ACC112 (cell line): ENCODE data around the gene CLDN11.

Experiments
- H2AFZ ChIP-seq: fragments of 200-600 bp; sonication (generic); one replicate; pipeline ENCODE4 v1.6.0; 2017; ENCODE audit warnings: antibody characterized with exemption, low read length; ENCODE audit not compliant: unreplicated experiment
- H3K27ac ChIP-seq: fragments of 200-600 bp; sonication (generic); 2 replicates; pipeline ENCODE4 v1.5.1; 2014; ENCODE audit warnings: low read depth, mild to moderate bottlenecking, antibody characterized with exemption, low read length, moderate library complexity
- H3K27me3 ChIP-seq: fragments of 200-600 bp; sonication (generic); 2 replicates; pipeline ENCODE4 v1.6.1; 2014; ENCODE audit warnings: mild to moderate bottlenecking, antibody characterized with exemption, low read length, moderate library complexity, mixed read lengths; ENCODE audit not compliant: insufficient read depth
- H3K36me3 ChIP-seq: fragments of 200-600 bp; sonication (generic); 2 replicates; pipeline ENCODE4 v1.6.1; 2016; ENCODE audit warnings: mild to moderate bottlenecking, antibody characterized with exemption, low read length, moderate library complexity, mixed read lengths; ENCODE audit not compliant: insufficient read depth
- H3K4me1 ChIP-seq: fragments of 200-600 bp; sonication (generic); one replicate; pipeline ENCODE4 v1.6.1; 2016; ENCODE audit warnings: low read length, mixed read lengths; ENCODE audit not compliant: insufficient read depth, unreplicated experiment, control insufficient read depth
- H3K4me3 ChIP-seq: fragments of 200-600 bp; sonication (generic); 2 replicates; pipeline ENCODE4 v1.5.1; 2014; ENCODE audit warnings: mild to moderate bottlenecking, low read depth, low read length
- H3K79me2 ChIP-seq: fragments of 200-600 bp; sonication (generic); one replicate; pipeline ENCODE4 v1.6.0; 2016; ENCODE audit warnings: low read length; ENCODE audit not compliant: control insufficient read depth, unreplicated experiment, insufficient read depth

CLDN11 gene

DNA sequence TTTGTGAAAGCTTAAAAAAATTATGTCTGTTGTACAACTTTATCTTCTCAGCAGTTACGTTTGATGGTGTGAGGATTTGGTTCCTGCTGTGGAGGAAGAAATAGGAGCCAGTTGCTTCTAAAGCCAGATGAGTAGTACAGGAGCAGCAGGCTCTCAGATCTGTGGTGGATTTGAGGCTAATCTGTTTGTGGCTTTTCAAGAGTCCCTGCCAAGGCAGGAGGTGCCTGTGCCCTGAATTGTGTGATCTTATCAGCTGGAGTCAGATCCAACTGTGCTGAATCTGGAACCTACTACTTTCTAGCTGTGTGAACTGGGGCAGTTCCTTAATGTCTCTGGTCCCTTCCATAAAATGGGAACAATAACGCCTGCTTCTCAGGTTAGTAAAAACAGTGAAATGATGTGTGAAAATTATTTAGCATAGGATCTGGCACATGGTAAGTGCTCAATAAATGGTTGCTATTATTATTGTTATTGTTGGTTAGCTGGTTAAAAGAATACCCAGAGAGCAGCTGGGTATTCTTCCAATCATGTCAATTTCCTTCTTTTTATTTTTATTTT is 7.7 kb downstream of the CLDN11 start:
- Histone ChIP-seq H3K4me3 (no peak overlapping the region), H3K27ac (no peak overlapping the region), H3K27me3 (no peaks in the 10 kb centered on the region), H2AFZ (no peak overlapping the region), H3K79me2 (peaks cover 75% of the 10 kb centered on the region), H3K4me1 (peaks cover 19% of the 10 kb centered on the region), H3K36me3 (peaks cover 54% of the 10 kb centered on the region)

DNA sequence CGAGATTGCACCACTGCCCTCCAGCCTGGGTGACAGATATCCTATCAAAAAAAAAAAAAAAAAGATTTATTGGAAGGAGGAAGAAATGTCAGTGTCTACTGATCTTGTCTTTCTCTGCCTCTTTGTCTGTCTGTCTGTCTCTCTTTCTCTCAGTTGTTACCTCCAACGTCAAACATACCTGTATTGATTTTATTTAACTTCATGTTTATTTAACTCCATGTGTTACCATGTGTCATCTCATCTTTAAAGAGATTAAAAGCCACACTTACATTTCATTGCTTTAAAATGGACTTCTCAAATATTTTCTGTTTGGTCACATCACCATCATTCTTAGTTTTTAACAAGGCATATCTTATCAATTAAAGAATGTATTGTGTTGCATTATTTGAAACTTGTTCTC is 9.4 kb downstream of the CLDN11 start:
- H3K4me3 ChIP-seq, result no peak overlapping the region
- no peaks in the 10 kb centered on the region for H3K27me3 ChIP-seq
- H2AFZ ChIP-seq, result no peak overlapping the region
- peaks cover 17% of the 10 kb centered on the region for H3K4me1 ChIP-seq
- H3K27ac ChIP-seq, result no peak overlapping the region
- H3K36me3 ChIP-seq, result peaks cover 62% of the 10 kb centered on the region
- H3K79me2 ChIP-seq, result peaks cover 62% of the 10 kb centered on the region

DNA sequence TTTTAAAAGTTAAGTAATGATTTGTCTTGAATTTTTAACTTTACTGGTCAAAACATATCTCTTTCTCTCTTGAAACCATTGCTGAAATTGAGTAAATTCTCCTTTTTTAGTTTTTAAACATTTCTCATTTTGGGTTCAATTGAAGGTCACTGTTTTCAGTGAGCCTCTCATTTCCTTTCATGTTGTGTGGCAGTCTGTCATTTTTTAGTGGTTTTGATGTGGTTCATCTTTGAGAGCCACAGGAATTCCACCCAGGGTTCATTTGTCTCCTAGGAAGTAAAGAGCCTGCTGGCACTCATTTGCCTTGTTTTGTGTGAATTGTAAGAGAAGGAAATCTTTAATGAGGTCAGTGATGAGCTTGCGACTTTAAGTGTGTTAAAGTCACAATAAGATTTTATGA is 10.4 kb downstream of the CLDN11 start:
- H3K27ac ChIP-seq, result 0 out of 2 replicates have a peak overlapping the region, but pooled peaks have one; percentile 29
- peaks cover 56% of the 10 kb centered on the region for H3K79me2 ChIP-seq
- peaks cover 13% of the 10 kb centered on the region for H3K4me1 ChIP-seq
- peaks cover 65% of the 10 kb centered on the region for H3K36me3 ChIP-seq
- no peak overlapping the region for H2AFZ ChIP-seq
- H3K27me3 ChIP-seq, result no peaks in the 10 kb centered on the region
- H3K4me3 ChIP-seq, result no peak overlapping the region

DNA sequence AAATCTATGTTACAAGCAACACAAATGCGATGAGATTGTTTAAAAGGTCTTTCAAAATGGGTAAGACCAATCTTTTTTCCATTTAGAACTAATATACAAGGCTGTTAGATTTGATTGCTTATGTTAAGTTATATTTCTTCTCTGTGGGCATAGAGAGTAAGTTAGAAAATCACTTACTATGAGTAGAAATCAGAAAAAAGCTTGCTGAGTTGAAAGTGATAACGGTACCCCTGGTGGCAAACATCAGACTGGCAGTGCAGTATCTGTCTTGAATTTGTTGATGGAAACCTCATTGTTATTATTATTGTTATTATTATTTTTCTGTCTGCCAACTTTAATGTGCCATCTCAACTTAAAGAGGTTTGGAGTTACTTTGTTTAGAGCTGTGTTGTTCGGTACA is 12.4 kb downstream of the CLDN11 start:
- no peak overlapping the region for H3K27ac ChIP-seq

DNA sequence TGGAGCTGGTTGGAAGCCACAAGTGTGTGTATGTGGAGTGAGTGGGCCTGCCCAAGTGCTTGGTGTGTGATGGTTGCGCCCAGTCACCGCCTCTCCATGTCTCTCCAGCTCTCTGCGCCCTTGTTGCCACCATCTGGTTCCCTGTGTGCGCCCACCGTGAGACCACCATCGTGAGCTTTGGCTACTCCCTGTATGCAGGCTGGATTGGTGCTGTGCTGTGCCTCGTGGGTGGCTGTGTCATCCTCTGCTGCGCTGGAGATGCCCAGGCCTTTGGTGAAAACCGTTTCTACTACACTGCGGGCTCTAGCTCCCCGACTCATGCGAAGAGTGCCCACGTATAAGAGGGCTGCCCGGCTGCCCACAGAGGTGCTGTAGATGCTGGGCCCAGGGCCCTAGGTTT is 13.7 kb downstream of the CLDN11 start:
- no peak overlapping the region for H3K27ac ChIP-seq

More for the DNA sequence above, 12.4 kb downstream of the CLDN11 start:
- Histone ChIP-seq H2AFZ (no peak overlapping the region), H3K36me3 (peaks cover 68% of the 10 kb centered on the region), H3K4me1 (peaks cover 13% of the 10 kb centered on the region), H3K79me2 (peaks cover 36% of the 10 kb centered on the region), H3K27me3 (no peaks in the 10 kb centered on the region), H3K4me3 (no peak overlapping the region)

DNA sequence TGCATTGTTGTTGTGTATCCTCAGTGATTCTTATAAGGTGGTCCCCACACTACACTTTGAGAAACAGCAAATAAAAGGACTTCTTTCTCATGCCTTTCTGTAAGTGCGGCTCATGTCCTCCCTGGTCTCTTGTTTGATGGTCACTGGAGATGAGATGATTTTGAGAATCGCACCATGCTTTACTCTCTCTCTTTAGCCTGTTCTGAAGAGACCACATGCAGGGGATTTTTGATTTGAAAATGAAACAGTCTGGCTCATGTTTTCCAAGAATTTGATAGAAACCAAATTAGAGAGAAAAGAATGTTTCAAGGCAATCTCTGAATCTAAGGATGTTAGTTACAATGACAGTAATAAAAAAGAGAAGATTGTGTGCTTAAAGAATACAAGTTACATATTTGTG is 18.0 kb downstream of the CLDN11 start:
- no peak overlapping the region for H3K4me3 ChIP-seq
- H3K27ac ChIP-seq, result no peak overlapping the region
- H3K27me3 ChIP-seq, result no peaks in the 10 kb centered on the region
- H2AFZ ChIP-seq, result no peak overlapping the region
- peaks cover 43% of the 10 kb centered on the region for H3K36me3 ChIP-seq
- peaks cover 26% of the 10 kb centered on the region for H3K4me1 ChIP-seq
- H3K79me2 ChIP-seq, result peaks cover 1% of the 10 kb centered on the region

More for the DNA sequence above, 13.7 kb downstream of the CLDN11 start:
- Histone ChIP-seq H3K36me3 (peaks cover 67% of the 10 kb centered on the region), H3K4me3 (no peak overlapping the region), H3K4me1 (peaks cover 13% of the 10 kb centered on the region), H2AFZ (no peak overlapping the region), H3K27me3 (no peaks in the 10 kb centered on the region), H3K79me2 (peaks cover 30% of the 10 kb centered on the region)

DNA sequence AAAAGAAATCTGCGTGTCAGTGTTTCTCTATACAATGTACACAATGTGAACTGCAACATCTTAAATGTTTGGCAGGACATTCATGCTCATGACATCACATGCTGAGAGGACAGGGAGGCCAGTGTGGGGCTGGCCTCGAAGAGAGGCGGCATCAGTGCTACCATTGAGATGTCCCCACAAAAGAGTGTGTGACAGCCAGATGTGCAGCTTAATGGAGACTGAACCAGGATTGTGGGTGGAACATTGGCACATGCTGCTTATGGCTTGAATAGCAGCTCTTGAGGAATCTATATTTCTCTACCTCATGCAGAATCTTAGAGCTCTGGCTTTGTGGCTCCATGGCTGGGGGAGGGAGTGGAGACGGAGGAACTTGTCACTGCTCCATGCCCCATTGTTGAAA is 18.5 kb downstream of the CLDN11 start:
- peaks cover 26% of the 10 kb centered on the region for H3K4me1 ChIP-seq
- H3K4me3 ChIP-seq, result no peak overlapping the region
- H3K27me3 ChIP-seq, result no peaks in the 10 kb centered on the region
- no peak overlapping the region for H2AFZ ChIP-seq
- no peak overlapping the region for H3K27ac ChIP-seq
- H3K79me2 ChIP-seq, result no peaks in the 10 kb centered on the region
- peaks cover 40% of the 10 kb centered on the region for H3K36me3 ChIP-seq

DNA sequence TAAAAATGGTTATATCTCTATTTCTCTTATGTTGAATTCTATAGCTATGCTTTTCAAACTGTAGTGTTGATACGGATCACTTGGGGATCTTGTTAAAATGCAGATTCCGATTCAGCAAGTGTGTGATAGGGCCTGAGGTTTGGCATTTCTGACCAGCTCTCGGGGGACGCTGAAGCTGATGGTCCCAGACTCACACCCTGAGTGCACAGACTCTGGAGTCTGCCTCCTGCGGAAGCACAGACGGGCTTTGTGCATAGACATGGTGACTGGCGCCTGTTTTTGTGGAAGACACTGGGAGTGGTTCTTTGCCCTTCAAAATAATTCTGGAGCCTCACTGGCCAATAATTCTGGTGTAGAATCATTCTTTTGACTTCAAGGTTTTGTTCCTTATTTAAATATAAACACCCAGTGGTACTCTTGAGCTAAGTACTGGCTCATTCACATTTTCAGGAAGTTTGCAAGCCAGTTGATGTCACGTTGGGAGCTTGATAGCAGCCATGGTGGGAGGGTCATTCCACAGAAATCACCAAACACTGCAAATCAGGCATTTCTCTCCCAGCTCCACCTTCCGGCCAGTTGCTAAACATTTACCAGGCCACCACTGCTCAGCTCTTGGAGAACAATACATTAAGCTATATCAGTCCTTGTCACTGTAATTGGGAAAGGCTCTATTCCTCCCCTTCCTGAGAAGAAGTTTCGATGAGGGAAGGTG is 19.2 kb downstream of the CLDN11 start:
- Histone ChIP-seq H3K79me2 (no peaks in the 10 kb centered on the region), H3K4me1 (peaks cover 26% of the 10 kb centered on the region), H2AFZ (no peak overlapping the region), H3K36me3 (peaks cover 35% of the 10 kb centered on the region), H3K4me3 (no peak overlapping the region), H3K27ac (no peak overlapping the region), H3K27me3 (no peaks in the 10 kb centered on the region)

DNA sequence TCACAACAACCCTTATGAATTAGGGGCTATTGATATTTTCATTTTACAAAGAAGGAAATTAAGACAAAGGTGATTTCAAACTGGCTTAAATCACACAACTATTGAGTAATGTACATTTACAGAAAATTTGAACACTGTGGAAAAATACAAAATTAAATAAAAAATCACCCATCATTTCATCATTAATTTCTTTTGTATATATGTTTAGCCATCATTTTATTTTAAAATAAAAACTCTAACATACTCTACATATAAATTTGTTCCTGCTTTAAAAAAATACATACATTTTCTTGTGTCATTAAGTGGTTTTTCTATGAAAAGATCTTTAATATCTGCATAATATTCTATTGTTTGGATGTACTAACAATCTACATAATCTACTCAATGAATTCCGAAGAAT is 20.2 kb downstream of the CLDN11 start:
- no peaks in the 10 kb centered on the region for H3K79me2 ChIP-seq
- H3K4me1 ChIP-seq, result peaks cover 26% of the 10 kb centered on the region
- no peak overlapping the region for H2AFZ ChIP-seq
- H3K4me3 ChIP-seq, result no peak overlapping the region
- peaks cover 28% of the 10 kb centered on the region for H3K36me3 ChIP-seq
- H3K27me3 ChIP-seq, result no peaks in the 10 kb centered on the region
- no peak overlapping the region for H3K27ac ChIP-seq

DNA sequence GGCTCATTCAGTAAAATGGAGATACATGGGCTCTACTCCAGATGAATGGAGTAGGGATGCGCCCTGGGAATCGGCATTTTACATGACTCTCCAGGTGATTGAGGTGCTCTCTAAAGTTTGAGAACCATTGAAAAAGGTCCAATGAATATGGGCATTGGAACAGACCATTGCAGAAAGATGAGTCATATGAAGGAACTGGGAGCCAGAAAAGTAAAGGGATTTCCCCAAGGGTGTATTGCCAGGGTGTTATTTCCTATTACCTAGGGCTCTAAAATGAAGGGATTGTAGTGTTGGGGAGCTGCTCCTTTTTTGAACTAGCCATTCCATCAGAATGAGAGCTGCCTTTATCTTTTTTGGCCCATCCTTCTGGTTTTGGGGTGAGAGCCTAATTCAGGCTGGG is 21.7 kb downstream of the CLDN11 start:
- Histone ChIP-seq H2AFZ (no peak overlapping the region), H3K27me3 (no peaks in the 10 kb centered on the region), H3K79me2 (no peaks in the 10 kb centered on the region), H3K4me3 (no peak overlapping the region), H3K36me3 (peaks cover 15% of the 10 kb centered on the region; the same call in 1 of the 2 replicates), H3K4me1 (peaks cover 26% of the 10 kb centered on the region), H3K27ac (no peak overlapping the region)

DNA sequence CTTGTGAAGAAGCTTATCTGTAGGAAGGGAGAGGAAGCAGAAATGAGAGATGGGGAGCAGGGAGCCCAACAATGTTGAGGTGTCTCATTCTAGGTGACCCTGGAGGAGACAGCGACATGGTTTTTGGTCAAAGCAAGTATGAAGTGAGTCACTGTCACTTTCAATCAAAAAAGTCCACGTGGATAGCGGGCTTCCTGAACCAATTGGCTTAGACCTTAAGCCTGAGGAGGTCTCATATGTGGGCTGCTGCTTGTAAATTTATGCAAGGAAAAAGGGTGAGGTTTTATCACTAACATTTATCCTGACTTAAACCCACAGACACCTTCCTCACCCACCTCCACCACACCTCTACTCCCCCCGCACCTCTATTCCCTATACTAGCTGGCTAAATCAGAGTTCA is 22.7 kb downstream of the CLDN11 start:
- H3K4me3 ChIP-seq, result no peak overlapping the region
- H3K79me2 ChIP-seq, result no peaks in the 10 kb centered on the region
- no peaks in the 10 kb centered on the region for H3K27me3 ChIP-seq
- no peak overlapping the region for H2AFZ ChIP-seq
- peaks cover 7% of the 10 kb centered on the region; the same call in 1 of the 2 replicates for H3K36me3 ChIP-seq
- peaks cover 26% of the 10 kb centered on the region for H3K4me1 ChIP-seq
- no peak overlapping the region for H3K27ac ChIP-seq
